H1 (cell line): Measurements from ENCODE around the gene B9D2. TPM values are rescaled to one million over a fixed set of nuclear protein-coding genes. Genes with fewer than 3 reads are reported as not detected.

ENCODE experiments used
- CTCF ChIA-PET: fragments of 300-600 bp; sonication (Branson Sonifier 250); formaldehyde crosslinking; loops from one replicate; lab custom pipeline; 2021; ENCODE audit not compliant: partially characterized antibody; lab: Charles Lee
- POLR2A ChIA-PET: fragments of 300-600 bp; sonication (Branson Sonifier 250); formaldehyde crosslinking; loops from one replicate; lab custom pipeline; 2021; ENCODE audit warnings: inconsistent platforms; ENCODE audit not compliant: partially characterized antibody; lab: Charles Lee
- DNase-seq, 2 experiments: peaks; one replicate each; pipeline versions ENCODE4 v3.0.0 to v3.0.0-alpha.2; 2010 to 2022; ENCODE audit warnings: low spot score in 2 of 2, low read depth in 1 of 2, mixed read lengths in 1 of 2
- FAIRE-seq: peaks from 2 replicates; lab custom pipeline; 2011; peaks lifted over from hg19 to GRCh38; lab: Jason Lieb, UNC
- H2AFZ ChIP-seq: 2 replicates; pipeline ENCODE4 v1.8.1; 2012; ENCODE audit warnings: low read length, inconsistent platforms
- H2AK5ac ChIP-seq: 2 replicates; pipeline ENCODE4 v1.6.1; 2013; ENCODE audit warnings: low read depth, low read length
- H2BK120ac ChIP-seq: replicated peaks from 2 replicates; pipeline ENCODE3; 2013; ENCODE audit warnings: low read depth, low read length, inconsistent platforms
- H2BK12ac ChIP-seq: 2 replicates; pipeline ENCODE4 v1.6.1; 2013; ENCODE audit warnings: low read depth, low read length
- H2BK15ac ChIP-seq: 2 replicates; pipeline ENCODE4 v1.6.1; 2013; ENCODE audit warnings: low read length
- H2BK20ac ChIP-seq: 2 replicates; pipeline ENCODE4 v1.6.1; 2013; ENCODE audit warnings: low read length
- H2BK5ac ChIP-seq: 2 replicates; pipeline ENCODE4 v1.6.1; 2013; ENCODE audit warnings: low read depth, low read length
- H3K14ac ChIP-seq: 2 replicates; pipeline ENCODE4 v1.6.1; 2013; ENCODE audit warnings: inconsistent platforms; ENCODE audit not compliant: insufficient read length
- H3K18ac ChIP-seq: 2 replicates; pipeline ENCODE4 v1.6.1; 2013; ENCODE audit warnings: low read length; ENCODE audit errors: extremely low read depth
- H3K23ac ChIP-seq: 2 replicates; pipeline ENCODE4 v1.6.1; 2013; ENCODE audit warnings: inconsistent platforms; ENCODE audit not compliant: insufficient read length
- H3K23me2 ChIP-seq: 2 replicates; pipeline ENCODE4 v1.6.1; 2013; ENCODE audit warnings: low read depth, low read length
- H3K27ac ChIP-seq: 2 replicates; pipeline ENCODE4 v1.6.1; 2011; ENCODE audit warnings: low read depth, low read length, inconsistent platforms
- H3K27me3 ChIP-seq, 4 experiments: replicated peaks in 1 of 4; 1 replicate in 1 of 4; 2 replicates in 3 of 4; pipeline versions ENCODE4 v1.6.1 to v1.8.1; 2011 to 2013; ENCODE audit warnings: low read length in 3 of 4, mild to moderate bottlenecking in 3 of 4, inconsistent platforms in 2 of 4, mixed read lengths in 2 of 4, moderate library complexity in 1 of 4; ENCODE audit not compliant: control insufficient read depth in 3 of 4, insufficient read depth in 3 of 4; ENCODE audit errors: extremely low read depth in 1 of 4
- H3K36me3 ChIP-seq, 4 experiments: 2 replicates each; pipeline versions ENCODE4 v1.6.1 to v1.8.1; 2011 to 2013; ENCODE audit warnings: mild to moderate bottlenecking in 4 of 4, low read length in 3 of 4, moderate library complexity in 2 of 4, control low read depth in 1 of 4, inconsistent platforms in 1 of 4; ENCODE audit not compliant: insufficient read depth in 4 of 4, control insufficient read depth in 2 of 4
- H3K4ac ChIP-seq: replicated peaks from 2 replicates; pipeline ENCODE3; 2013; ENCODE audit warnings: low read length, low read depth, mixed read lengths, inconsistent platforms; ENCODE audit not compliant: insufficient read length
- H3K4me1 ChIP-seq, 4 experiments: replicated peaks in 1 of 4; 1 replicate in 1 of 4; 2 replicates in 3 of 4; pipeline versions ENCODE4 v1.6.1 to v1.8.1; 2011 to 2013; ENCODE audit warnings: low read length in 3 of 4, inconsistent platforms in 2 of 4, mixed read lengths in 1 of 4; ENCODE audit not compliant: insufficient read depth in 4 of 4, control insufficient read depth in 3 of 4
- H3K4me2 ChIP-seq, 2 experiments: 2 replicates each; pipeline versions ENCODE4 v1.6.1 to v1.8.1; 2011 to 2013; ENCODE audit warnings: low read depth in 2 of 2, low read length in 2 of 2, control low read depth in 1 of 2, inconsistent platforms in 1 of 2, mild to moderate bottlenecking in 1 of 2; ENCODE audit not compliant: insufficient read depth in 1 of 2
- H3K4me3 ChIP-seq, 4 experiments: fragments of 200-600, 300-600 bp in 1 of 4; sonication (generic), shearing (Covaris generic), sonication (Bioruptor Twin) in 1 of 4; 2 replicates each; pipeline versions ENCODE4 v1.5.1 to v1.8.1; 2011 to 2016; ENCODE audit warnings: low read length in 4 of 4, low read depth in 3 of 4, control low read depth in 2 of 4, inconsistent platforms in 2 of 4, mild to moderate bottlenecking in 2 of 4, mixed read lengths in 1 of 4, moderate library complexity in 1 of 4; ENCODE audit not compliant: insufficient read depth in 2 of 4; ENCODE audit errors: extremely low read depth in 1 of 4
- H3K56ac ChIP-seq: replicated peaks from 2 replicates; pipeline ENCODE3; 2013; ENCODE audit warnings: low read depth, mild to moderate bottlenecking, mixed read lengths, low read length, inconsistent platforms; ENCODE audit not compliant: insufficient read length
- H3K79me1 ChIP-seq: 2 replicates; pipeline ENCODE4 v1.6.1; 2013; ENCODE audit warnings: low read depth, low read length, control low read depth
- H3K79me2 ChIP-seq, 2 experiments: 2 replicates each; pipeline versions ENCODE4 v1.6.1 to v1.8.1; 2012 to 2013; ENCODE audit warnings: low read length in 2 of 2, mild to moderate bottlenecking in 2 of 2, inconsistent platforms in 1 of 2; ENCODE audit not compliant: insufficient read depth in 2 of 2, control insufficient read depth in 1 of 2
- H3K9ac ChIP-seq, 4 experiments: replicated peaks in 1 of 4; 1 replicate in 1 of 4; 2 replicates in 3 of 4; pipeline versions ENCODE4 v1.6.1 to v1.8.1; 2011 to 2013; ENCODE audit warnings: low read depth in 3 of 4, low read length in 3 of 4, control low read depth in 2 of 4, mild to moderate bottlenecking in 2 of 4, moderate library complexity in 2 of 4, inconsistent platforms in 1 of 4; ENCODE audit errors: extremely low read depth in 1 of 4
- H3K9me3 ChIP-seq, 2 experiments: 2 replicates each; pipeline versions ENCODE4 v1.6.1 to v1.8.1; 2012 to 2013; ENCODE audit warnings: mild to moderate bottlenecking in 2 of 2, moderate library complexity in 2 of 2, control low read depth in 1 of 2, inconsistent platforms in 1 of 2, low read depth in 1 of 2, low read length in 1 of 2, mixed read lengths in 1 of 2; ENCODE audit not compliant: insufficient read depth in 2 of 2
- H4K20me1 ChIP-seq, 2 experiments: replicated peaks in 1 of 2; 2 replicates each; pipeline versions ENCODE3 to v1.8.1; 2011 to 2013; ENCODE audit warnings: inconsistent platforms in 2 of 2, low read length in 2 of 2, mild to moderate bottlenecking in 1 of 2; ENCODE audit not compliant: insufficient read depth in 2 of 2, control insufficient read depth in 1 of 2
- H4K5ac ChIP-seq: 2 replicates; pipeline ENCODE4 v1.6.1; 2013; ENCODE audit warnings: low read length, low read depth, mixed read lengths, inconsistent platforms; ENCODE audit not compliant: insufficient read length
- H4K8ac ChIP-seq: 2 replicates; pipeline ENCODE4 v1.8.0; 2013; ENCODE audit warnings: mild to moderate bottlenecking, moderate library complexity, low read length, inconsistent platforms; ENCODE audit not compliant: insufficient read depth; ENCODE audit errors: extremely low read depth
- H4K91ac ChIP-seq: replicated peaks from 2 replicates; pipeline ENCODE3; 2013; ENCODE audit warnings: low read length, mixed read lengths, inconsistent platforms; ENCODE audit not compliant: insufficient read length
- POLR2AphosphoS5 ChIP-seq: IDR thresholded peaks from 2 replicates; pipeline ENCODE4 v1.6.1; 2011; ENCODE audit warnings: low read depth, low read length
- SP2 ChIP-seq: IDR thresholded peaks from 2 replicates; pipeline ENCODE4 v1.6.1; 2012; ENCODE audit warnings: mild to moderate bottlenecking, low read length, inconsistent platforms
- WGBS, 2 experiments: shearing (Covaris generic) in 1 of 2; methylation state at CpG; one replicate each; pipeline versions ENCODE4 v1.1.6 to v1.1.7; 2013 to 2015; ENCODE audit warnings: low lambda C conversion rate in 2 of 2, mixed read lengths in 2 of 2, inconsistent platforms in 1 of 2, low coverage in 1 of 2, missing lambda C conversion rate in 1 of 2; ENCODE audit not compliant: insufficient replicate concordance in 2 of 2, insufficient coverage in 1 of 2, insufficient read length in 1 of 2; ENCODE audit errors: extremely low coverage in 1 of 2, missing lambda C conversion rate in 1 of 2; 5-methylcytosine and 5-hydroxymethylcytosine counted together
- polyA plus RNA-seq, 7 experiments: library from polyadenylated mRNA; depleted of rRNA in 3 of 7; stranded (reverse) in 5 of 7; unstranded in 2 of 7; fragments of >200 nt in 5 of 7; fragments of 200-250 nt in 2 of 7; gene quantifications; 1 replicate in 5 of 7; 2 replicates in 1 of 7; 4 replicates in 1 of 7; pipeline versions ENCODE4 v1.2.1 to v1.2.3, GENCODE V29; 2011 to 2013; ENCODE audit warnings: missing spikeins in 2 of 7, mixed read lengths in 2 of 7
- total RNA-seq: library from RNA; stranded (reverse); fragmentation: NEBNext Ultra II Directional; extraction: Animal tissue kit (Norgen Biotek cat#: 25700); gene quantifications from 2 replicates; pipeline ENCODE4 v1.2.1, GENCODE V29; 2021

Gene B9D2
- total and polyA plus RNA-seq, 2 of the 8 experiments (the other 6 are each of a cell fraction or from before 2014, with no cell fraction given) = 4.9 to 6.3 TPM

- WGBS, 2 experiments = 84% methylated on average over 4 of the region's 4 CpGs; no CpG with 5 or more reads in 1 of the 2 experiments
- POLR2A ChIA-PET = interaction anchor here (0.9 to 22.6 kb wide), 13 partner anchors 14 to 558 kb away, joined by 3 to 579 read pairs (median 5); partner anchors contain the start of genes ACTMAP, CYP2S1, HNRNPUL1 and TGFB1
Measured at GRCh38 chr19:41307954-41308449, 55.9 kb downstream of the B9D2 start.

More at GRCh38 chr19:41307954-41308449, 55.9 kb downstream of the B9D2 start:
- H3K4me1 ChIP-seq = peaks cover 0 to 10% (median under 1%) of the 10 kb centered on the region in 4 experiments; a peak in 3 of 7 replicates
- TF ChIP-seq POLR2AphosphoS5 (peak; percentile 43; the same call in 1 of the 2 replicates), SP2 (no peak)
- TF ChIP-seq, all 59 proteins: peak for 1
- H3K4me3 ChIP-seq = no peak overlapping the region
- H3K4ac ChIP-seq = no peak overlapping the region
- H3K23me2 ChIP-seq = peaks cover 7% of the 10 kb centered on the region
- H4K91ac ChIP-seq = no peak overlapping the region
- H2BK20ac ChIP-seq = no peak overlapping the region
- H3K27me3 ChIP-seq = no peaks in the 10 kb centered on the region
- peaks cover 4% of the 10 kb centered on the region; the same call in 1 of the 2 replicates for H3K79me1 ChIP-seq
- H2BK120ac ChIP-seq = no peak overlapping the region
- no peak overlapping the region for H3K14ac ChIP-seq
- peak overlapping the region in 1 of 2 experiments; percentile 27; a peak in 1 of 4 replicates for H3K4me2 ChIP-seq
- no peak overlapping the region for H4K8ac ChIP-seq
- no peak overlapping the region for H2BK15ac ChIP-seq
- H2AK5ac ChIP-seq = no peak overlapping the region
- H3K36me3 ChIP-seq = peaks cover 33 to 46% (median 38%) of the 10 kb centered on the region in 4 experiments
- H3K9ac ChIP-seq = no peak overlapping the region
- no peak overlapping the region for H2BK5ac ChIP-seq
- H3K9me3 ChIP-seq = no peaks in the 10 kb centered on the region
- no peak overlapping the region for H3K23ac ChIP-seq
- H4K5ac ChIP-seq = no peak overlapping the region
- H2AFZ ChIP-seq = no peak overlapping the region
- peak overlapping the region; percentile 17; the same call in 1 of the 2 replicates for H3K18ac ChIP-seq
- no peak overlapping the region for H2BK12ac ChIP-seq
- no peak overlapping the region for H3K56ac ChIP-seq
- H4K20me1 ChIP-seq = peaks cover 0 to 15% of the 10 kb centered on the region in 2 experiments
- FAIRE-seq (no peak), DNase-seq (no peak)
- CTCF ChIA-PET = interaction anchor here (0.6 to 7.3 kb wide), 22 partner anchors 11 to 555 kb away, joined by 3 to 63 read pairs (median 4); no protein-coding TSS in a partner anchor
- peaks cover 0 to 8% of the 10 kb centered on the region in 2 experiments; a peak in 2 of 4 replicates for H3K79me2 ChIP-seq
- H3K27ac ChIP-seq = peak overlapping the region; percentile 51; the same call in 1 of the 2 replicates
